ENCODE results near the gene PTGDS. TPM values are rescaled to one million over a fixed set of nuclear protein-coding genes. Genes with fewer than 3 reads are reported as not detected.

PTGDS gene
- total and polyA plus RNA-seq, 2 experiments from 2014 or later: 0.25 TPM; not detected in 1

- Histone ChIP-seq H3K4me2 (ENCODE audit: unreplicated experiment) (no peak overlapping the region), H3K4me1 (ENCODE audit: insufficient read depth) (no peaks in the 10 kb centered on the region), H3K36me3 (ENCODE audit: low read depth) (no peaks in the 10 kb centered on the region), H3K27ac (no peak overlapping the region), H3K9ac (no peak overlapping the region), H3K9me2 (ENCODE audit: insufficient read depth) (no peaks in the 10 kb centered on the region), H3K79me2 (ENCODE audit: insufficient read depth) (no peaks in the 10 kb centered on the region), H3K27me3 (replicated peaks; ENCODE audit: insufficient read depth) (no peaks in the 10 kb centered on the region), H3K4me3 (no peak overlapping the region), H4K20me1 (ENCODE audit: insufficient read depth) (no peaks in the 10 kb centered on the region), H2AFZ (no peak overlapping the region), H3K9me3 (ENCODE audit: low read depth) (no peaks in the 10 kb centered on the region), H3F3A (ENCODE audit: insufficient read depth) (no peaks in the 10 kb centered on the region)
- in situ Hi-C loops (cut with MboI): no loop called here
- 97% methylated on average over 25 to 49 of the region's 49 CpGs for WGBS, 2 experiments (ENCODE audit: low coverage in 1 of 2, low lambda C conversion rate in 2 of 2, missing lambda C conversion rate in 2 of 2)
- DNase-seq: no peak
- no peak for TF ChIP-seq EZH2 (IDR thresholded peaks at IDR 0.05; ENCODE audit: insufficient read depth, poor library complexity, severe bottlenecking)
- TF ChIP-seq EZH2phosphoT487 (IDR thresholded peaks at IDR 0.05; ENCODE audit: insufficient read depth, low read depth): no peak
Measured at GRCh38 chr9:137009938-137010732, 32.8 kb downstream of the PTGDS start.

DNA sequence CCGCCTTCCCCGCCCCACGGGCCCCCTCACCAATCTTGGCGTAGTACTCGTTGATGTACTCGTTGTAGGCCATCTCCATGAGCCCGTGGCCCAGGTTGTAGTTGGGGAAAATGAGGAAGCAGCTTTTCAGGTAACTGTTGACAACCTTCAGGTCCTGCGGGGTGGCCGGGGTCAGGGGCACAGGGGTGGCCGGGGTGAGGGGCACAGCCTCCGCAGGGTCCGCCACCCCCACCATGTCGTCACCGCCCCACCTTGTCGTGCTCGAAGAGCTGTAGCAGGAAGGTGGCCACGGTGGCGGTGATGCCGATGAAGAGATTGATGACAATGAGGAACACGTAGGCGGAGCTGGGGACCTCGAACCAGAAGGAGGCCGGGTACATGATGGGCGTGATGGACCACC lies 33.9 kb downstream of the PTGDS start:
- DNase-seq: no peak
- H3K9ac ChIP-seq: no peak overlapping the region
- in situ Hi-C loops (cut with MboI): no loop called here
- no peaks in the 10 kb centered on the region for H3K79me2 ChIP-seq (ENCODE audit: insufficient read depth)
- 95 to 96% methylated on average over 10 to 24 of the region's 24 CpGs for WGBS, 2 experiments (ENCODE audit: low coverage in 1 of 2, low lambda C conversion rate in 2 of 2, missing lambda C conversion rate in 2 of 2)
- TF ChIP-seq EZH2 (IDR thresholded peaks at IDR 0.05; ENCODE audit: insufficient read depth, poor library complexity, severe bottlenecking) (no peak), EZH2phosphoT487 (IDR thresholded peaks at IDR 0.05; ENCODE audit: insufficient read depth, low read depth) (no peak)
- no peaks in the 10 kb centered on the region for H3K9me2 ChIP-seq (ENCODE audit: insufficient read depth)
- H4K20me1 ChIP-seq (ENCODE audit: insufficient read depth): no peaks in the 10 kb centered on the region
- H3K27me3 ChIP-seq (replicated peaks; ENCODE audit: insufficient read depth): no peaks in the 10 kb centered on the region
- no peak overlapping the region for H2AFZ ChIP-seq
- no peak overlapping the region for H3K4me3 ChIP-seq
- no peaks in the 10 kb centered on the region for H3F3A ChIP-seq (ENCODE audit: insufficient read depth)
- H3K27ac ChIP-seq: no peak overlapping the region
- H3K9me3 ChIP-seq (ENCODE audit: low read depth): no peaks in the 10 kb centered on the region
- H3K4me1 ChIP-seq (ENCODE audit: insufficient read depth): no peaks in the 10 kb centered on the region
- H3K4me2 ChIP-seq (ENCODE audit: unreplicated experiment): no peak overlapping the region
- no peaks in the 10 kb centered on the region for H3K36me3 ChIP-seq (ENCODE audit: low read depth)

DNA sequence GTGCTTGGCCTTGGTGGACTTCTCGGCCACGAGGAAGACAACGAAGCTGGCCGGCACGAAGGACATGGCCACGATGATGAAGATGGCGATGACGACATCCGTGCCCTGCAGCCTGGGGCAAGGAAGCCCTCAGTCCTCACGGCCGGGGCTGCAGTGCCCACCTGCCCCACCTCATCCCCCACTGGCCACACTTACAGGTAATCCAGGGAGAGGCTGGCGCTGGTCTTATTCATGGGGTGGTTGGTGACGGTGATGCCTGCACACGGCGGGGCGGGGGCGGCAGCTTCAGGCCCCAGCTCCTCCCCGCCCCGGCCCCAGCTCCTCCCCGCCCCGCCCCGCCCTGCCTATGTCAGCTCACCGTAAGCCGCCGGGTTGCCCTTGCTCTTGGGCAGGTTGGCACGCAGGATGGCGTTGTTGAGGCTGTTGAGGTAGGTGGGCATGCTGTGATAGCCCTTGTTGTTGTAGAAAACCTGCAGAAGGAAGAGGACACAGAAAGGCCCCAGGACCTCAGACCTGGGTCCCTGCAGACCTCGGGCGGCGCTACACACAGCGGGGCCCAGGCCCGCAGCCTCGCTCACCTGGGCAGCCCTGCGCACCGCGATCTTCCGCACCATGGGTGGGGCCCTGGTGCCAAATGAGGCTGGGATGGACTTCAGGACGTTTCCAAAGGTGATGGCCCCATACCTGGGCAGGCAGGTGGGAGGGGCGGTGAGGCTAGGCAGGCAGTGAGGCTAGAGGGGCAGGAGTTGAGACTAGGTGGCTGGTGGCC lies 34.8 kb downstream of the PTGDS start:
- H3K79me2 ChIP-seq (ENCODE audit: insufficient read depth): no peaks in the 10 kb centered on the region
- H3K4me1 ChIP-seq (ENCODE audit: insufficient read depth): no peaks in the 10 kb centered on the region
- no peak overlapping the region for H3K9ac ChIP-seq
- H4K20me1 ChIP-seq (ENCODE audit: insufficient read depth): no peaks in the 10 kb centered on the region
- H3K9me3 ChIP-seq (ENCODE audit: low read depth): no peaks in the 10 kb centered on the region
- TF ChIP-seq EZH2phosphoT487 (IDR thresholded peaks at IDR 0.05; ENCODE audit: insufficient read depth, low read depth) (no peak), EZH2 (IDR thresholded peaks at IDR 0.05; ENCODE audit: insufficient read depth, poor library complexity, severe bottlenecking) (no peak)
- H3F3A ChIP-seq (ENCODE audit: insufficient read depth): no peaks in the 10 kb centered on the region
- in situ Hi-C loops (cut with MboI): no loop called here
- H2AFZ ChIP-seq: no peak overlapping the region
- no peaks in the 10 kb centered on the region for H3K9me2 ChIP-seq (ENCODE audit: insufficient read depth)
- no peak overlapping the region for H3K27ac ChIP-seq
- no peak overlapping the region for H3K4me3 ChIP-seq
- no peaks in the 10 kb centered on the region for H3K36me3 ChIP-seq (ENCODE audit: low read depth)
- DNase-seq: no peak
- WGBS, 2 experiments (ENCODE audit: low coverage in 1 of 2, low lambda C conversion rate in 2 of 2, missing lambda C conversion rate in 2 of 2): 93 to 95% methylated on average over 30 to 39 of the region's 39 CpGs
- no peaks in the 10 kb centered on the region for H3K27me3 ChIP-seq (replicated peaks; ENCODE audit: insufficient read depth)
- H3K4me2 ChIP-seq (ENCODE audit: unreplicated experiment): no peak overlapping the region

DNA sequence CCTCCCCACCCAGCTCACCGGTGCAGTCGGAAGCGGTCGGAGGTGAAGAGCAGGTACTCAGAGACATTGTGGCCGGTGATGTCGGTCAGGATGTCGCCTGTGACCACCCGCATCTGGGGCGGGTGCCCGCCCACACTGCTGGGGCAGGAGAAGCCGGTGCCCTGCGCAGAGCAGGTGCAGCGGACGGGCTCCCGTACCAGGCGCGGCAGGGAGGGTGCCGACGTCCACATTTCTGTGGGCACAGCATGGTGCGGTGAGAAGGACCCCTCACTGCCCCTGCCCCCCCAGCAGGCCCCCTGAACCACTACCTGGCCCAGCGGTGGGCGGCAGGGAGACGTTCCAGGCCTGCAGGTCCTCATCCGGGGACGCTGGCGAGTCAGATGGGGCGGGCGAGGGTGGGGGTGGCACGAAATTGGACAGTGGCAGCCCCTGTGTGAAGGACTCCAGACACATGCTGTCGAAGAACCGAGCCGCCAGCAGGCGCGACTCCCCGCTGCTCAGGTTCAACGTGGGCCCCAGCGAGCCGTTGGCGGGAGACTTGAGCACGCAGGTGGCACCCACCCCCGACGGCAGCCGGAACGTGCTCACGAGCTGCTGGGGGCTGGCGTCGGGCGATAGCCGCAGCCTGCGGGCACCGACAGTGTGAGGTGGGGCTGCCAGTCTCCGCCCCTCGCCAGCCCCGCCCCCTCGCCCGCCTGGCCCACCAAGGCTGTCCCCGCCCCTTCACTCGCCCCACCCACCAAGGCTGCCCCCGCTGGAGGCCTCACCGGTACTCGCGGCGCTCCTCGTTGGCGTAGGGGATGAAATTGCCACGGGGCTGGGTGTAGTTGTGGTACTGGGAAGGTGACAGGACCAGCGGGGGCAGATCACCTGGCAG lies 35.6 kb downstream of the PTGDS start:
- no peaks in the 10 kb centered on the region for H3K9me3 ChIP-seq (ENCODE audit: low read depth)
- WGBS, 2 experiments (ENCODE audit: low coverage in 1 of 2, low lambda C conversion rate in 2 of 2, missing lambda C conversion rate in 2 of 2): 83 to 87% methylated on average over 27 to 67 of the region's 67 CpGs
- no peak overlapping the region for H2AFZ ChIP-seq
- H3K27me3 ChIP-seq (replicated peaks; ENCODE audit: insufficient read depth): no peaks in the 10 kb centered on the region
- TF ChIP-seq EZH2 (IDR thresholded peaks at IDR 0.05; ENCODE audit: insufficient read depth, poor library complexity, severe bottlenecking) (no peak), EZH2phosphoT487 (IDR thresholded peaks at IDR 0.05; ENCODE audit: insufficient read depth, low read depth) (no peak)
- no peak overlapping the region for H3K4me3 ChIP-seq
- H3K79me2 ChIP-seq (ENCODE audit: insufficient read depth): no peaks in the 10 kb centered on the region
- H3K4me2 ChIP-seq (ENCODE audit: unreplicated experiment): no peak overlapping the region
- no peaks in the 10 kb centered on the region for H3K9me2 ChIP-seq (ENCODE audit: insufficient read depth)
- no peaks in the 10 kb centered on the region for H3F3A ChIP-seq (ENCODE audit: insufficient read depth)
- H3K27ac ChIP-seq: no peak overlapping the region
- in situ Hi-C loops (cut with MboI): no loop called here
- DNase-seq: no peak
- no peaks in the 10 kb centered on the region for H4K20me1 ChIP-seq (ENCODE audit: insufficient read depth)
- no peaks in the 10 kb centered on the region for H3K4me1 ChIP-seq (ENCODE audit: insufficient read depth)
- no peak overlapping the region for H3K9ac ChIP-seq
- no peaks in the 10 kb centered on the region for H3K36me3 ChIP-seq (ENCODE audit: low read depth)
